GM18511 (cell line): ENCODE data around the gene SGTA.
"Not testable (repeated sequence)": the region's sequence is repeated elsewhere in the genome, so short reads cannot be mapped to it uniquely, and the experiment has no call there.

Source experiments
- ATAC-seq: cut with Tn5 transposase; IDR thresholded peaks from one replicate; pipeline ENCODE4 v1.9.1; 2021; ENCODE audit warnings: mild to moderate bottlenecking, moderate library complexity; ENCODE audit not compliant: unreplicated experiment

Gene SGTA

DNA sequence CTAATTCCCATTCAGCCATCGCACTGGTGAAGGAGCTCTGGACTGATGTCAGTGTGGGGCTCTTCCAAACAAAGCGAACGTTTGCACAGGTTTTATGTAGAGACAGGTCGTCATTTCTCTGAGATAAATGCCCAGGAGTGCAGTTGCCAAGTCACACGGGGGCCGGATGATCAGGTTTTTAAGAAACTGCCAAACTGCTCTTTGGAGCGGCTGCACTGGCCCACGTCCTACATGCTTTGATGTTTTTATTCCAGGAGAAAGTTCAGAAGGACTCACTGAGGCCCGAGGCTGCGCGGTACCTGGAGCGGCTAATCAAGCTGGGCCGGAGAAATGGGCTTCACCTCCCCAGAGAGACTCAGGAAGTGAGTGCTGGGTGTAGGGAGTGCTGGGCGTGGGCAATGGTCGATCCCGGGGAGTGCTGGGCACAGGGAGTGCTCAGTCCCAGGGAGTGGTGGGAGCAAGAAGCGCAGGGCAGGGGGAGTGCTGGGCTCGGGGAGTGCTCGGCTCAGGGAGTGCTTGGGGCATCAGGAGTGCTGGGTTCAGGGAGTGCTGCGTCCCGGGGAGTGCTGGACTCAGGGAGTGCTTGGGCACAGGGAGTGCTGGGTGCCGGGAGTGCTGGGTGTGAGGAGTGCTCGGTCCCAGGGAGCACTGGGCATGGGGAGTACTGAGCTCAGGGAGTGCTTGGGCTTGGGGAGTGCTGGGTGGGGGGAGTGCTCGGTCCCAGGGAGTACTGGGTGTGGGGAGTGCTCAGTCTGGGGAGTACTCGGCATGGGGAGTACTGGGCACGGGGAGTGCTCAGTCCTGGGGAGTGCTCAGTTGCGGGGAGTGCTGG lies 13.0 kb upstream of the SGTA start:
- no peak for ATAC-seq

DNA sequence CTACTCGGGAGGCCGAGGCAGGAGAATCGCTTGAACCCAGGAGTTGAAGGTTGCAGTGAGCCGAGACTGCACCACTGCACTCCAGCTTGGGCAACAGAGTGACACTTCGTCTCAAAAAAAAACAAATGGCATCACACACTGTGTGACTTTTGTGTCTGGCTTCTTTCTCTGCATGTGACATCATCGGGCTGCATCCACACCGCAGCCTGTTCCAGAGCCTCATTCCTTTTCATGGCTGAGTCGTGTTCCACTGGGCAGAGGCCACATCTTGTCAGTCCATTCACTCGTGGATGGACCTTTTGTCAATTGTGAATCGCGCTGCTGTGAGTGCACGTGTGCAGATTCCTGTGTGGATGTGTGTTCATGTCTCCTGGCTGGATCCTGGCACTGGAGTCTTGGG lies 10.5 kb upstream of the SGTA start:
- no peak for ATAC-seq

DNA sequence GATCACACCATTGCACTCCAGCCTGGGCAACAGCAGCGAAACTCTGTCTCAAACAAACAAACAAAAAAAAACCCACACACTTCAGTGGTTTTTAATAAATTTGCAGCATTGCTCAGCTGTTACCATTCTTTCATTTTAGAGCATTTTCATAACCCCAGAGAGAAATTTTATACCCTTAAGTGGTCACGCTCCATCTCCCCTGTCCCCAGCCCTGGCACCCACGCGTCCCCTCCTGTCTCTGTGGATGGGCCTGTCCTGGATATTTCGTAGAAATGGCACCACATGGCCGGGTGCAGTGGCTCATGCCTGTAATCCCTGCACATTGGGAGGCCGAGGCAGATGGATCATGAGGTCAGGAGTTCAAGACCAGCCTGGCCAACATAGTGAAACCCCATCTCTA lies 10.1 kb upstream of the SGTA start:
- no peak for ATAC-seq

DNA sequence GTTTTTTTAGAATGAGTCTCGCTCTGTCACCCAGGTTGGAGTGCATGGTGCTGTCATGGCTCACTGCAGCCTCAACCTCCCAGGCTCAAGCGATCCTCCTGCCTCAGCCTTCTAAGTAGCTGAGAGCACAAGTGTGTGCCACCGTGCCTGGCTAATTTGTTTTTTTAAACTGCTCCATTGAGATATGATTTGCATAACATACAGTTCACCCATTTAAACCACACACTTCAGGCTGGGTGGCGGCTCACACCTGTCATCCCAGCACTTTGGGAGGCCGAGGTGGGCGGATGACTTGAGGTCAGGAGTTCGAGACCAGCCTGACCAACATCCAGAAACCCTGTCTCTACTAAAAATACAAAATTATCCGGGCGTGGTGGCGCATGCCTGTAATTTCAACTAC lies 9.6 kb upstream of the SGTA start:
- ATAC-seq: not testable (repeated sequence)

DNA sequence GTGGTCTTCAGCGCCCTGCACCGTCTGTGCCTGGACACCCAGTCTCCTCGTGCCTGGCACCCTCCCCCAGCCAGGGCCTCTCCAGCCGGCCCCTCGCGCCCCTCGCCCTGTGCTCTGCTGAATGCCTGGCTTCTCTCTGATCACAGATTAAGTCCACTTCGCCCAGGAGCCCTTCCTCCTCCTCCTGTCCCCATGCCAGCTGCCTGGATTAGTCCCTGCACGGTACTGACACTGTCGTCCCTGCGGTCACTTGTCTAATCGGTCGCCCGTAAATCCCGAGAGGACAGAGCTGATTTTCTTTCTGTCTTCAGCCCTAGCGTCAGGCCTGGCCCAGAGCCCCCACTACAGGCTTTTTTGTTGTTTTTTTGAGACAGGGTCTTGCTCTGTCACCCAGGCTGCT lies 8.8 kb upstream of the SGTA start:
- ATAC-seq: no peak

DNA sequence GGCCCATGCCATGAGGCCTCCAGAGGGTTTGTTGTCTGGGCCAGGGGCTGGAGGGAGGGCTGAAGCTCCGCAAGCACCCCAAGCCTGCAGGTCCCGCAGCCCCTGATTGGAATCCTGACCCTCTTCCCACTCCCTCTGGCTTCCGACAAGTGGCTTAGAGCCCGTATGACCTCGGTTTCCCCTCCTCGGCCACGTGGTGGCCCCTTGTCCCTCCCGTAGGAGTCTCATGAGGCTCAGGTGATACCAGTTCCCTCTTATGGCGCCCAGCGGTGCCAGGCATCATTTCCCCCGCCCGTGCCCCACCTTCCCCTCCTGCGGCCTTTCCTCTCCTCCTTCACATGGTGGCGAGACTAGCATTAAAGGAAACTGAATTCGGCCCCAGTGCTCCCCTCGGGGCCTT lies 8.4 kb upstream of the SGTA start:
- no peak for ATAC-seq

DNA sequence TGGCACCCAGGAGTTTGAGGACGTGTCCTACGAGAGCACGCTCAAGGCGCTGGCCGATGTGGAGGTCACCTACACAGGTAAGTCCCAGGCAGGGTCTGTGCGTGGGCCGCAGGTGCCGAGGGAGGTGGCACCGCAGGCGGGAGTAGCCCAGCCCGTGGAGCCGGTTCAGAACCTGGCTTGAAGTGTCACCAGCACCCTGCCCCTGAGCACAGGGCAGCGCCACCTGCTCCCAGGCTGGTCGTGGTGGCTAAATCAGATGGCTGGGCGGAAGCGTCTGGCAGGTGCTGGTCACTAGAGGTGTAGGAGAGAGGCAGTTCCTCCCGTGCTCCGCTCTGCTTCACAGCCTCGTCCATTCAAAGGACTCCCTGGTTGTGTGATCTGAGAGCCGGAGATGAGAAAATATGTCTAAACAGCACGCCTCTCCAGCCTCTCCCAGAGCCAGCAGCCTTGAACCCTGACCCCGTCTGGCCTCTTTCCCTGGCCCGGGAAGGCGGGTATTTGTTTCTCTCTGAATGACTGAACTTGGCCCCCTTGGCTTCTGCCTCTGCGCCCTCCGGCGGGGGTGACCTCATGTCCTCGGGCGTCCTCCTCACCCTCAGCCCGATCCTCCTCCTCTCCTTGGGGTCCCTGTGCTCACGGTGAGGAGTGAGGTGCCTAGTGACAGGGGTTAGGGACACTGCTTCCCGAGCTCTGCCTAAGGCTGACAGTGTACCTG lies 7.6 kb upstream of the SGTA start:
- ATAC-seq: no peak

DNA sequence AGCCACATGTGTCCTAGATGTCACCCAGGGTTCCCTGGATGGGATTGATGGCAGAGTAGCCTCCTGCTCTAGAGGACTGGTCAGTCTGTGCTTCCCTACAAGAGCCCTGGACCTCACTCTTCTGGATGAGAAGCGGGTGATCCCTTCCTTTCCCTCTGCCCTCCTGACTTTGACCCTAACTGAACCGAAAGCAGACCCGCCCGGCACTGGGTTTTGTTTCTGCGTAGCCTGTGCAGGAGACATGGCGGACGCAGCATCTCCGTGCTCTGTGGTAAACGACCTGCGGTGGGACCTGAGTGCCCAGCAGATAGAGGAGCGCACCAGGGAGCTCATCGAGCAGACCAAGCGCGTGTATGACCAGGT lies 7.1 kb upstream of the SGTA start:
- ATAC-seq: no peak

DNA sequence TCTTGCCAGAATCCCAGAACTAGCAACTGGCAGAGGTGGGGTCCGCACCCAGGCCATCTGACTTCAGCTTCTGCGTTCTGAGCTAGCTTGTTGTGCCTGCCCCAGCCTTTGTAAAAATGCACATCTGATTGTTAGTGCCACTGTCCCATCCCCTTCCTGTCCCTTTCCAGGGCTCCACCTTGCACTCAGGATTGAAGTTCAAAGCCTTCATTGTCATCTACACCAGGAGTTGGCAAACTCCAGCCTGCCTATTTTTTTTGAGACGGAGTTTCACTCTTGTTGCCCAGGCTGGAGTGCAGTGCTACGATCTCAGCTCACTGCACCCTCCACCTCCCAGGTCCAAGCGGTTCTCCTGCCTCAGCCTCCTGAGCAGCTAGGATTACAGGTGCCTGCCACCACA lies 5.2 kb upstream of the SGTA start:
- no peak for ATAC-seq

DNA sequence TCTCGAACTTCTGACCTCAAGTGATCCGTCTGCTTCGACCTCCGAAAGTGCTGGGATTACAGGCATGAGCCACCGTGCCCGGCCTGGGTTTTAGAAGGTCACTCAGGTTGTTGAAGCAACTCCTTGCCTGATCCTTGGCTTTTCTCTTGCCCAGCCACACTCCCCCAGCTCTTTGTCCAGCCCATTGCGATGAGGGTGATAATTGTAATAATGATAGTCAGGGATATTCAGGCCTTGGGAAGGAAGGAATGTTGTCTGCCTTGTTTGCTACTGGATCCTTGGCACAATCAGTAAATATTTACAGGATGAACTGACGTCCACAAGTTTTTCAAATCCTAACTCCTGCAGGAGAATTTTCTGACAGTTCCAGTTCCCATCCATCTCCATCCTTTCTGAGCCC lies 4.0 kb upstream of the SGTA start:
- no peak for ATAC-seq

DNA sequence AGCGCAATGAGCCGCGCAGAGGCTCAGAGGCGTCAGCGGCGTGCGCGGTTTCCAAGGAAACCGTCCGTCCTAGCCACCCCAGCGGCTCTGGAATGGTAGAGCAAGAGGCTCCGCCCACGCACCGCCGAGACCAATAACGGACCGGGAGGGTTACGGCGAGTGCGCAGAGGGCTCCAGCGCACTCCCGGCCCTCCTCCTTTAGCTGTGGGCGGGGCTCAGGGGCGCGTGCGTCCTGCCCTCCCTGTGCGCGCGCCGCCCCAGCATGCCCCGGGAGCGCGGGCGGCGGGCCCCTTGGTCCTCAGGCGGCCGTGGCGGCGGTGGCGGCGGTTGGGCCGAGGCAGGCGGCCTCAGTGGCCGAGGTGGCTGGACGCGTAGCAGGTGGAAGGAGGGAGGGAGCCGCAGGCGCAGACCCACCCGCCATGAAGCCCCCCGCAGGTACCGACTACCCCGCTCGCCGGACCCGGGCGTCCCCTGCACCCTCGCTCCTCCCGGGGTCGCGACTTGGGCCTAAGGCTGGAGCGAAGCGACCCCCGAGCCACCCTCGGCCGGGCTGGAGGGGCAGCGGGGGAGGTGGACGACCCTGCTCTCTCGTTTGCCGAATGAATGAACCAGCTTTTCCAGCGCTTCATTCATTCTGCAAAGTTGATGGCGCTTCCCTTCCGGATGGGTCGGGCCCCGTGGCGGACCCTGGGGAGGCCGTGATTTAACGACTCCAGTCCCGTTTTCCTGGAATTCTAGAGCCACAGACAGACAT lies 2.3 kb upstream of the SGTA start, which contains the start of gene THOP1:
Gene THOP1, plus strand, starts transcription at position 260 of the 754 bp plus-strand sequence. Its CDS starts 160 bp downstream, at position 420.
- peak; percentile 56 for ATAC-seq

DNA sequence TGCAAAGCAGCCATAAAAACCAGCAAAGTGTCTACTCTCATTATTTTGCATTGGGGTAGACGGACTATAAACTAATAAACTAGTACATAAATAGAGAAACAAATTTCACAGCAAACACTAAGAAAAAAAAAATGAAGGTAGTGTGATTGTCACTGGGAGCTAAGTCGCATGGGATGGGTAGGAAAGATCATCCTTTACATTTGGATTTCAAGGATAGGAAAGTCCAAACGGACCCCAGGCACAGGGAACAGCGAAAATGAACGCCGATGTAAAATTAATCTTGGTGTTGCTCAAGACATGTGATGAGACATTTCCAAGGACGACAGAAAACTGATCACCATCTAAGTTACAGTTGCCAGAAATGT lies 690 bp upstream of the SGTA start:
- no peak for ATAC-seq

DNA sequence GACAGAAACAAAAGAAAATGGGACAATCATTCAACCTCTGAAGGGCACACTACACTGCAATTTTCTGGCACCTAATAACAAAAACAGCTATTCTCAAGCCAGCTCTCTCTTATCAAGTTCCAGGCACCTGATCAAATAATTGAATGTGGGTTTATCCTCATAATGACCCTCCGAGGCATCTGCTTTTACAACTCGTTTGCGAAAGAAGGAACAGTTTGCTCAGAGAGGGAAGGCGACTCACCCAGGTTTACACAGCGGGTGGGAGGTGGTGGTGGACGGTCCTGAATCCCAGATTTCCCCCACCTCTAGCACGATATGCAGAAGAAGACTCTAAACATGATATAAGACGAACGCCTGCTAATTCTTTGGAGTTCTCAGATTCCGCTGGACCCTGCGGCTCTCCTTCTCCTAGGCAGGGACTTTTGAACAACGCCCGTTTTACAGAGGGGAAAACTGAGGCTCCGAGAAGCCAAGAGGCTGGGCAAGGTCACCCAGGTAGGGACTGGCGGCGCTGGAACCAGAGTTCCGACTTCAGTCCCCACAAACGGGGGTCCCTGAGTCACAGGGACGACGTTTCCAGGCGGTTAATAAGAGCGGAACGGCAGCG lies 641 bp downstream of the SGTA start:
- no peak for ATAC-seq

DNA sequence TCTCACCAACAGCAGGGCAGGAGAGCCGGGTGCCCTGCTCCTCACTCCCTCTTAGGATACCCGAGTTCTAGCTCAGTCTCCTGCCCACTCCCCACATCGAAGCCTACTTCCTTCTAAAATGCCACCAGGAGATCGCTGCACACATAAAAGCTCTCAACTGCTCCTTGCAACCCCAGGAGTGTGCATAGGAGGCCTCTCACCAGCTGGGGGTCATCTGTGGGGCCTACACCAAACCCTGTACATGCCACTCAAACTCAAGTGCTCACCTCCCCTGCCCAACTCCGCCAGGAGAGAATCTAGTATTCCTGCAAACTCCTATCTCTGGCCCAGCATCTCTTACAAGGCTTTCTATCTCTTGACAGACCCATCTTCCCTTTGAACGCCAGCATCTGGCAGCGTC lies 2.8 kb downstream of the SGTA start:
- ATAC-seq: no peak

DNA sequence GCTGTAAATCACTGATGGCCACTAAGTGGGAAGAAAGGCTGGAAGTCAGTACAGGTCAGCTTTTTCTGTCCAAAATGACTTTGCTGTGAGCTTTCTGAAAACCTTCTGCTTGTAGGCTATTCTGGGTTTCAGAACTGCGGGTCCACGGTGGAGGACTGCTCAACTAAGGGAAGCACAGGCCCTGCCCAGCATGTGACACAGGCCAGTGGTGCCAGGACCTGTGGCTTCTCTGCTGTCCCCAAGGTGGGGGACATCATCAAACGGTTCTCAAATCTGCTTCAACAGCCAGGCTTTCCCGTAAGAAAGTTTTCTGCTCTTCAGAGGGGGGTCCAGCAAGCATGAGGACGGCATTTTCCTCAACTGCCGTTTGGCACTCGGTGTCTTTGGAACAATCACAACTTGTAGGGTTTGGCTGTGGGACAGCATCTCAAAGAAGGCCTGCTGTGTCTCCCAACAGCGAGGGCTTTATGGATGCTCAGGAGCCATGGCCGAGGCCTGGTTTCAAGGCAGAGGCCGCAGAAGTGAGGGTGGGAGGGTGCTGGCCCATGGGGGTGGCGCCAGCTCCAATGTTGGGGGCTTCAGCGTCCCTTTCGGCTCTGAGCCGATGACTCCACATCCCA lies 3.8 kb downstream of the SGTA start:
- no peak for ATAC-seq

DNA sequence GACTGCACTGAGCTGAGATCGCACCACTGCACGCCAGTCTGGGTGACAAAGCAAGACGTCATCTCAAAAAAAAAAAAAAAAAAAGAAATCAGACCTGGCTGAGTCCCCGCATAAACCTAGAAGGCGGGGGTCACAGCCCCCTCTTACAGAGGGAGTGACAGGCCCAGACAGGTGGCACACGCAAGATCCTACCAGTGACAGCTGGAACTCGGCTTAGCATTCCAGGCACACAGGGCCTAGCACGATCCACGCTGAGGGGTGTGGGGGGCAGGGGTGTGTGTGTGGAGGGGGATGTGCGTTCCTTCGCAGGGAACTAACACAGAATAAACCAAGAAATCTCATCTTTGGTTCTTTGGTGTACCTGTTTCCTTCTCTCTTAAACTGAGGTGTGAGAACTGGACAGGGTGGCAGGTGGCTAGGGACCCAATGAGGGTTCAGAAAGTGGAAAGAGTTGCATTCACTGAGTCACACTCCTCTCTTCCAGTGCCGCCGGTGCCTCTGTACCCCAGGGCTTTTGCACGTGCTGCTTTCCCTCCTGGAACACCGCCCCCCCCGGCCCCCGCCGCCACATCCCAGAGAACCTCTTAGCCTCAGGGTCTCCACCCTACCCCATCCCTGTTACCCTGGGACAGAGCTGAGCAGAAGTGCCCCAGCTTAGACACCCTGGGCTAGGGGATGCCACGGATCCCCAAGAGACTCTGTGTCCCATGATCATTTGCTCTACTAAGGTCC lies 5.0 kb downstream of the SGTA start:
- ATAC-seq: no peak

DNA sequence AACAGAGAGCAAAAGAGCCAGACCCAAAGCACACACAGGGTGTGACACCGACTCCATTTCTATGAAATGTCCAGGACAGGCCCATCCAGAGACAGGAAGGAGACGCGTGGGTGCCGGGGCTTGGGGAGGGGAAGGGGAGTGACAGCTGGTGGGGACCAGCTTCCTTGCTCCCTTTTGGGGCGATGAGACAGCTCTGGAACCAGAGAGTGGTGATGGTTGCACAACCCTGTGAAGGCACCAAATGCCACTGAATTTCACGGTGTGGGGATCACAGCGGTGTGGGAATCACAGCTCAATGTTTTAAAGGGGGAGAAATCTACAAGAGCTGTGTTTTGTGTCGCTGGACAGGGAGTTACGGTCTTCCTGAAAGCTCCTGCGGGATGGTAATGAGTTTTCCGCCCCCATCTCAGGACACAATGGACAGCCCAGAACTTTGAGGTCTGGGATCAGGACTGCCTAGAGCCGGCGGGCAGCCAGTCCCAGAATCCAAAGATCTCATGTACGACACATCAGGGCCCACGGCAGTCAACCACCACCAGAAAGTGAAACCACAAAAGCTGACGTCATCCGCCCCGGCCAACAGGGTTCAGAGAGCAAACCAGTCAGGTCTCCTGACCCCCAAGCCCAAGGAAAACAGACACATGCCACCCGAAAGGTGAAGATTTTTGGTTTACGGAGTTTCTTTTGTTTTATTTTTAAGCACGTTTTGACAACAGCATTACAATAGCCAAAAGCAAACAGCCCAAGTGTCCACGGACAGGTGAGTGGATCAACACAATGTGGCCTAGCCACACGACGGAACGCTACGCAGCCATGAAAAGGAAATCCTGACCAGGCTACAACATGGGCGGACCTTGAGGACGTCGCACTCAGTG lies 7.3 kb downstream of the SGTA start:
- no peak for ATAC-seq

DNA sequence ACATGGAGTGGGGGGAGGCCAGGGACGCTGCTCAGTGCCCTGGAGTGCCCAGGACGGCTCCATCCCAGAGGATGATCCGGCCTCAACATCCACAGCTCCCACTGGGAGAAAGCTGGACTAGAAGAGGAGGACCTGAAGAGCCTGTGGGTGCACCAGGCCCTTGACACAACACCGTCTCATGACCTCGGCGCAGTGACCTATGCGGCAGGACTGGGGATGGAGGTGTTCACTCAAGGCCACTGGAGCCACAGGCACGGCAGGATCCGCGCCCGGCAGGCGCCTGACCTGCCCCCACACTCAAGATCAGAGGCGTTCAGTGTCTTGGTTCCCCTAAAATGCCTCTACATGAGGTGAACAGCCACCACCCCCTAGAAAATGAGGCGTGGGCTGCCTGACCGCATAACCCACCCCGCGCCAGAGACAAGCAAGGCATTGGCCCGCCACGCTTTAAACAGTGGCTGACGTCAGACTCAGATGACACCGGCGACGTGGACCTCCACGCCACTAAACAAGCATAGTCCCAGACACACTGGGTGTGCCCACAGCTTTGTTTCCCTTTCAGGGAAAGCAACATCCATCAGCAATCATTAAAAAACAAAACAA lies 8.0 kb downstream of the SGTA start:
- no peak for ATAC-seq
